LNCAP (cell line): ENCODE measurements around the gene SULT4A1.

ENCODE experiments used
- CTCF ChIP-seq: fragments of 450-650 bp; IDR thresholded peaks from 2 replicates; pipeline ENCODE4 v1.5.1; 2017; ENCODE audit warnings: mild to moderate bottlenecking

SULT4A1 gene

GRCh38 chr22:43854786-43855271 lies 7.5 kb downstream of the SULT4A1 start:
- no peak for TF ChIP-seq CTCF

GRCh38 chr22:43854121-43854785 lies 8.1 kb downstream of the SULT4A1 start:
- no peak for TF ChIP-seq CTCF

GRCh38 chr22:43853328-43853931 lies 8.9 kb downstream of the SULT4A1 start:
- TF ChIP-seq CTCF: no peak

GRCh38 chr22:43852573-43853327 lies 9.6 kb downstream of the SULT4A1 start:
- TF ChIP-seq CTCF: no peak

- no peak for TF ChIP-seq CTCF
These were observed 10.4 kb downstream of the SULT4A1 start for GRCh38 chr22:43851979-43852307.

- no peak for TF ChIP-seq CTCF
These were observed 11.0 kb downstream of the SULT4A1 start for GRCh38 chr22:43851058-43851978.

- no peak for TF ChIP-seq CTCF
These were observed 11.8 kb downstream of the SULT4A1 start for GRCh38 chr22:43850529-43850928.
